H9 (cell line): ENCODE measurements around the gene TLR6. TPM values are rescaled to one million over a fixed set of nuclear protein-coding genes. Genes with fewer than 3 reads are reported as not detected.

Source experiments
- DNase-seq: peaks from one replicate; pipeline ENCODE4 v3.0.0-alpha.2; 2017
- H2AFZ ChIP-seq: one replicate; pipeline ENCODE4 v1.6.1; 2013; ENCODE audit warnings: mild to moderate bottlenecking, low read length, control low read depth, moderate library complexity
- H2AK5ac ChIP-seq: 2 replicates; pipeline ENCODE4 v1.6.1; 2013; ENCODE audit warnings: low read length, control low read depth, mixed read lengths; ENCODE audit not compliant: insufficient read length
- H2BK120ac ChIP-seq: one replicate; pipeline ENCODE4 v1.6.1; 2013; ENCODE audit warnings: low read depth, mild to moderate bottlenecking, low read length, control low read depth, inconsistent platforms; ENCODE audit not compliant: poor library complexity, severe bottlenecking
- H2BK12ac ChIP-seq: 2 replicates; pipeline ENCODE4 v1.6.1; 2013; ENCODE audit warnings: low read length, control low read depth, mixed read lengths, low read depth; ENCODE audit not compliant: insufficient read length
- H2BK15ac ChIP-seq: 2 replicates; pipeline ENCODE4 v1.6.1; 2013; ENCODE audit warnings: low read depth, low read length, control low read depth
- H2BK20ac ChIP-seq: one replicate; pipeline ENCODE4 v1.6.1; 2013; ENCODE audit warnings: low read depth, mild to moderate bottlenecking, low read length, control low read depth, inconsistent platforms; ENCODE audit not compliant: poor library complexity, severe bottlenecking
- H2BK5ac ChIP-seq: 2 replicates; pipeline ENCODE4 v1.6.1; 2013; ENCODE audit warnings: low read length, control low read depth, mixed read lengths; ENCODE audit not compliant: insufficient read length
- H3K14ac ChIP-seq: 2 replicates; pipeline ENCODE4 v1.6.1; 2013; ENCODE audit warnings: low read length, control low read depth; ENCODE audit not compliant: insufficient read depth
- H3K18ac ChIP-seq: 2 replicates; pipeline ENCODE4 v1.6.1; 2013; ENCODE audit warnings: low read depth, mild to moderate bottlenecking, mixed read lengths, low read length, control low read depth; ENCODE audit not compliant: insufficient read length
- H3K23ac ChIP-seq: 2 replicates; pipeline ENCODE4 v1.6.1; 2013; ENCODE audit warnings: low read length, control low read depth, mixed read lengths, low read depth; ENCODE audit not compliant: insufficient read length
- H3K23me2 ChIP-seq: 2 replicates; pipeline ENCODE4 v1.6.1; 2013; ENCODE audit warnings: low read depth, mild to moderate bottlenecking, mixed read lengths, low read length, control low read depth; ENCODE audit not compliant: insufficient read length, poor library complexity, severe bottlenecking
- H3K27ac ChIP-seq: 2 replicates; pipeline ENCODE4 v1.5.1; 2013; ENCODE audit warnings: low read length, control low read depth, mixed read lengths, low read depth; ENCODE audit not compliant: insufficient read length
- H3K27me3 ChIP-seq: 2 replicates; pipeline ENCODE4 v1.6.1; 2013; ENCODE audit warnings: low read length, control low read depth, inconsistent platforms; ENCODE audit not compliant: insufficient read depth
- H3K4ac ChIP-seq: 2 replicates; pipeline ENCODE4 v1.6.1; 2013; ENCODE audit warnings: low read depth, mild to moderate bottlenecking, control low read depth, inconsistent platforms, low read length, moderate library complexity
- H3K4me1 ChIP-seq: 2 replicates; pipeline ENCODE4 v1.6.1; 2013; ENCODE audit warnings: low read length, control low read depth, inconsistent platforms; ENCODE audit not compliant: insufficient read depth
- H3K4me2 ChIP-seq: 2 replicates; pipeline ENCODE4 v1.6.1; 2013; ENCODE audit warnings: low read length, control low read depth, mixed read lengths; ENCODE audit not compliant: insufficient read length, insufficient read depth
- H3K56ac ChIP-seq: 2 replicates; pipeline ENCODE4 v1.6.1; 2013; ENCODE audit warnings: low read depth, mild to moderate bottlenecking, mixed read lengths, low read length, control low read depth; ENCODE audit not compliant: insufficient read length
- H3K79me1 ChIP-seq: 2 replicates; pipeline ENCODE4 v1.6.1; 2013; ENCODE audit warnings: low read depth, mild to moderate bottlenecking, moderate library complexity, low read length, control low read depth, inconsistent platforms; ENCODE audit not compliant: insufficient read depth, poor library complexity, severe bottlenecking
- H3K79me2 ChIP-seq: 2 replicates; pipeline ENCODE4 v1.6.1; 2013; ENCODE audit warnings: low read length, control low read depth, inconsistent platforms; ENCODE audit not compliant: insufficient read depth
- H3K9ac ChIP-seq: 2 replicates; pipeline ENCODE4 v1.6.1; 2013; ENCODE audit warnings: low read length, control low read depth, mixed read lengths; ENCODE audit not compliant: insufficient read length; ENCODE audit errors: extremely low read depth
- H3K9me3 ChIP-seq: one replicate; pipeline ENCODE4 v1.6.1; 2013; ENCODE audit warnings: low read depth, low read length, inconsistent platforms; ENCODE audit not compliant: control insufficient read depth
- H3T11ph ChIP-seq: one replicate; pipeline ENCODE4 v1.6.1; 2013; ENCODE audit warnings: mild to moderate bottlenecking, low read length, control low read depth, inconsistent platforms
- H4K20me1 ChIP-seq: one replicate; pipeline ENCODE4 v1.6.1; 2013; ENCODE audit not compliant: control insufficient read depth, insufficient read length, insufficient read depth
- H4K5ac ChIP-seq: 2 replicates; pipeline ENCODE4 v1.6.1; 2013; ENCODE audit warnings: low read depth, mild to moderate bottlenecking, mixed read lengths, low read length, control low read depth; ENCODE audit not compliant: insufficient read length
- H4K8ac ChIP-seq: replicated peaks from 2 replicates; pipeline ENCODE4 v1.6.1; 2013; ENCODE audit warnings: low read length, control low read depth, mixed read lengths, low read depth; ENCODE audit not compliant: insufficient read length
- H4K91ac ChIP-seq: 2 replicates; pipeline ENCODE4 v1.6.1; 2013; ENCODE audit warnings: low read depth, mild to moderate bottlenecking, moderate library complexity, mixed read lengths, low read length, control low read depth; ENCODE audit not compliant: insufficient read length
- H3K27ac Mint-ChIP-seq, 3 experiments: 2 replicates in 2 of 3; 3 replicates in 1 of 3; pipeline ENCODE4 v1.8.0; 2020 to 2021; ENCODE audit warnings: mixed read lengths in 3 of 3, mild to moderate bottlenecking in 1 of 3, moderate library complexity in 1 of 3
- H3K27me3 Mint-ChIP-seq: 2 replicates; pipeline ENCODE4 v1.8.0; 2021; ENCODE audit warnings: low read depth, mild to moderate bottlenecking, moderate library complexity, mixed read lengths
- H3K36me3 Mint-ChIP-seq, 3 experiments: 2 replicates in 2 of 3; 3 replicates in 1 of 3; pipeline ENCODE4 v1.8.0; 2020 to 2021; ENCODE audit warnings: low read depth in 3 of 3, mixed read lengths in 3 of 3; ENCODE audit not compliant: insufficient read depth in 1 of 3
- H3K4me1 Mint-ChIP-seq, 2 experiments: 2 replicates each; pipeline ENCODE4 v1.8.0; 2020; ENCODE audit warnings: mixed read lengths in 2 of 2
- H3K4me3 Mint-ChIP-seq, 2 experiments: 2 replicates in 1 of 2; 3 replicates in 1 of 2; pipeline ENCODE4 v1.8.0; 2020 to 2021; ENCODE audit warnings: mild to moderate bottlenecking in 2 of 2, mixed read lengths in 2 of 2, moderate library complexity in 1 of 2
- H3K9me3 Mint-ChIP-seq, 2 experiments: 2 replicates in 1 of 2; 3 replicates in 1 of 2; pipeline ENCODE4 v1.8.0; 2020; ENCODE audit warnings: mild to moderate bottlenecking in 2 of 2, mixed read lengths in 2 of 2, moderate library complexity in 1 of 2
- WGBS: extraction: QIAGEN DNeasy Blood & Tissue Kit; methylation state at CpG from one replicate; pipeline ENCODE4 v1.1.7; 2013; ENCODE audit warnings: missing lambda C conversion rate, low lambda C conversion rate, mixed read lengths; ENCODE audit not compliant: insufficient read length; ENCODE audit errors: extremely low coverage; 5-methylcytosine and 5-hydroxymethylcytosine counted together
- total RNA-seq: library from RNA; stranded (reverse); gene quantifications from 2 replicates; pipeline ENCODE4 v1.2.1, GENCODE V29; 2021
- TF ChIP-seq, protein P1 (sequence below): fragments of 200-600 bp; sonication (generic); conservative IDR thresholded peaks from 3 replicates; pipeline ENCODE4 v1.8.0; 2021; ENCODE audit warnings: antibody characterized with exemption, mild to moderate bottlenecking

TLR6 gene
- total RNA-seq, 1 experiment from 2014 or later = 0.11 TPM

DNA sequence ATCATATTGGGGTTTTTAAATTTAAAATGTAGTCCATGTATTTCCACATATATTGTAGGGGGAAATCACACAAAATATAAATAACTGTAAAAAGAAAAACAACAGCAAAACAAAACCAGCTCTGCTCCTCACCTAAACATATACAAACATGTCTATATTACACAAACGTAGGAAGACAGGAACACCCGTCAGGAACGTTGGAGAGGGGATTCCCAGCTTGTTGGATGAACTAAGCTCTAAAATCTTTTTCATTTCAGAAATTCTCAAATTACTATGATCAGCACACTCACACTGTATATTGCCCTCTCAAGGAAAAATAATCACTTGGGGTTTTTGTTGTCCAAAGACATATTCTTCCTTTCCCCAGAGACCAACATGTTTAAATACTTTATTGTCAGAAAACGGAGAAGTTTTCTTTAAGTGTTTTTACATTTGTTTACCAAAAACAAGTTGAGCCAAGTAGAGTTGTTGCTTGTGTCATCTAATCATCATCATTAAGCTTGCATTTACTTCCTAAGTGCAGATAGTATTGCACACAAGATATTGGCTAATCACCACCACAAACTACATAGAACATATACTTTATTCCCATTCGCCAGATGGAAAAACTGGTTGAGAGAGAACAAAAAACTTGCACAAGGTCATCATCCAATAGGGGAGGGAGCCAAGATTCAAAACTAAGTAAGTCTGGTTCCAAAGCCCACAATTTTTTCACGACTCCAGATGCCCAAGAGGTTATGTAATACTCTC is 71.4 kb downstream of the TLR6 start:
- Histone ChIP-seq H3K18ac (no peak overlapping the region), H2AK5ac (no peak overlapping the region), H3K79me2 (no peaks in the 10 kb centered on the region), H3K9ac (no peak overlapping the region), H3K4ac (no peak overlapping the region), H4K20me1 (no peaks in the 10 kb centered on the region), H2BK15ac (no peak overlapping the region), H3K4me2 (no peak overlapping the region), H2BK120ac (no peak overlapping the region), H2BK12ac (no peak overlapping the region), H2BK5ac (no peak overlapping the region), H3K9me3 (no peaks in the 10 kb centered on the region), H3K27me3 (no peaks in the 10 kb centered on the region), H3K4me1 (no peaks in the 10 kb centered on the region), H3T11ph (no peak overlapping the region), H3K23ac (no peak overlapping the region), H3K23me2 (no peaks in the 10 kb centered on the region), H3K56ac (no peak overlapping the region), H3K27ac (no peak overlapping the region), H4K91ac (no peak overlapping the region), H4K5ac (no peak overlapping the region), H2BK20ac (no peak overlapping the region), H2AFZ (no peak overlapping the region), H4K8ac (no peak overlapping the region), H3K79me1 (no peaks in the 10 kb centered on the region), H3K14ac (no peak overlapping the region)
- DNase-seq = no peak
- WGBS = no CpG with 5 or more reads among the region's 6 CpGs
- Mint-ChIP-seq H3K27me3 (no peaks in the 10 kb centered on the region), H3K27ac (no peak overlapping the region), H3K9me3 (no peaks in the 10 kb centered on the region; a peak in 1 of 5 replicates), H3K36me3 (no peaks in the 10 kb centered on the region), H3K4me3 (no peak overlapping the region), H3K4me1 (no peaks in the 10 kb centered on the region)
- TF ChIP-seq, protein P1, sequence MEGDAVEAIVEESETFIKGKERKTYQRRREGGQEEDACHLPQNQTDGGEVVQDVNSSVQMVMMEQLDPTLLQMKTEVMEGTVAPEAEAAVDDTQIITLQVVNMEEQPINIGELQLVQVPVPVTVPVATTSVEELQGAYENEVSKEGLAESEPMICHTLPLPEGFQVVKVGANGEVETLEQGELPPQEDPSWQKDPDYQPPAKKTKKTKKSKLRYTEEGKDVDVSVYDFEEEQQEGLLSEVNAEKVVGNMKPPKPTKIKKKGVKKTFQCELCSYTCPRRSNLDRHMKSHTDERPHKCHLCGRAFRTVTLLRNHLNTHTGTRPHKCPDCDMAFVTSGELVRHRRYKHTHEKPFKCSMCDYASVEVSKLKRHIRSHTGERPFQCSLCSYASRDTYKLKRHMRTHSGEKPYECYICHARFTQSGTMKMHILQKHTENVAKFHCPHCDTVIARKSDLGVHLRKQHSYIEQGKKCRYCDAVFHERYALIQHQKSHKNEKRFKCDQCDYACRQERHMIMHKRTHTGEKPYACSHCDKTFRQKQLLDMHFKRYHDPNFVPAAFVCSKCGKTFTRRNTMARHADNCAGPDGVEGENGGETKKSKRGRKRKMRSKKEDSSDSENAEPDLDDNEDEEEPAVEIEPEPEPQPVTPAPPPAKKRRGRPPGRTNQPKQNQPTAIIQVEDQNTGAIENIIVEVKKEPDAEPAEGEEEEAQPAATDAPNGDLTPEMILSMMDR = no peak
